Mesothelial cell of epicardium (in vitro differentiated cells): ENCODE measurements around the gene AHRR. TPM values are rescaled to one million over a fixed set of nuclear protein-coding genes. Genes with fewer than 3 reads are reported as not detected.

Experiments
- DNase-seq, 2 experiments: peaks; one replicate each; pipeline ENCODE4 v3.0.0; 2021; ENCODE audit warnings: low spot score in 2 of 2; ENCODE audit not compliant: unreplicated experiment in 2 of 2
- H3K27ac Mint-ChIP-seq: 2 replicates; pipeline ENCODE4 v1.8.0; 2021; ENCODE audit warnings: mixed read lengths
- H3K27me3 Mint-ChIP-seq: 2 replicates; pipeline ENCODE4 v1.8.0; 2021; ENCODE audit warnings: low read depth, mixed read lengths
- H3K36me3 Mint-ChIP-seq: 2 replicates; pipeline ENCODE4 v1.8.0; 2021; ENCODE audit warnings: mixed read lengths
- H3K4me1 Mint-ChIP-seq: 2 replicates; pipeline ENCODE4 v1.8.0; 2021; ENCODE audit warnings: mixed read lengths
- H3K4me3 Mint-ChIP-seq: 2 replicates; pipeline ENCODE4 v1.8.0; 2021; ENCODE audit warnings: mild to moderate bottlenecking, moderate library complexity, mixed read lengths
- H3K9me3 Mint-ChIP-seq: 2 replicates; pipeline ENCODE4 v1.8.0; 2021; ENCODE audit warnings: mixed read lengths
- CTCF ChIP-seq: fragments of 200-600 bp; sonication (generic); IDR thresholded peaks from one replicate; pipeline ENCODE4 v1.5.0; 2021; ENCODE audit warnings: antibody characterized with exemption; ENCODE audit not compliant: unreplicated experiment
- total RNA-seq: library from RNA; stranded (reverse); gene quantifications from 3 replicates; pipeline ENCODE4 v1.2.1, GENCODE V29; 2021

The AHRR gene
- total RNA-seq, 1 donor from 2014 or later = 12.7 TPM

- no peak overlapping the region for H3K27ac Mint-ChIP-seq
- H3K4me1 Mint-ChIP-seq = peaks cover 14% of the 10 kb centered on the region
- TF ChIP-seq CTCF = no peak
- H3K4me3 Mint-ChIP-seq = no peak overlapping the region
- peaks cover 4% of the 10 kb centered on the region for H3K36me3 Mint-ChIP-seq
- no peak for DNase-seq
- H3K9me3 Mint-ChIP-seq = no peaks in the 10 kb centered on the region
- peaks cover 7% of the 10 kb centered on the region for H3K27me3 Mint-ChIP-seq
Observed at GRCh38 chr5:469752-470483, 148.4 kb downstream of the AHRR start.

GRCh38 chr5:470961-471749 lies 149.6 kb downstream of the AHRR start:
- Mint-ChIP-seq H3K4me3 (peak overlapping the region; percentile 74), H3K27me3 (peaks cover 19% of the 10 kb centered on the region), H3K4me1 (peaks cover 16% of the 10 kb centered on the region), H3K36me3 (peaks cover 3% of the 10 kb centered on the region), H3K27ac (peak overlapping the region; percentile 79), H3K9me3 (no peaks in the 10 kb centered on the region)
- TF ChIP-seq CTCF = no peak
- DNase-seq = no peak

- Mint-ChIP-seq H3K9me3 (no peaks in the 10 kb centered on the region), H3K4me3 (peak overlapping the region; percentile 74), H3K4me1 (peaks cover 16% of the 10 kb centered on the region), H3K27me3 (peaks cover 24% of the 10 kb centered on the region), H3K36me3 (peaks cover 1% of the 10 kb centered on the region), H3K27ac (peak overlapping the region; percentile 79)
- TF ChIP-seq CTCF = no peak
- no peak for DNase-seq
Observed at GRCh38 chr5:471750-472058, 150.2 kb downstream of the AHRR start.

- Mint-ChIP-seq H3K27me3 (peaks cover 29% of the 10 kb centered on the region), H3K4me1 (peaks cover 16% of the 10 kb centered on the region)
Observed at GRCh38 chr5:472076-472655, 150.7 kb downstream of the AHRR start.

More at GRCh38 chr5:472076-472655, 150.7 kb downstream of the AHRR start:
- DNase-seq = peak in 1 of 2 experiments; percentile 19
- Mint-ChIP-seq H3K36me3 (no peaks in the 10 kb centered on the region), H3K27ac (peak overlapping the region; percentile 79), H3K4me3 (peak overlapping the region; percentile 74), H3K9me3 (no peaks in the 10 kb centered on the region)
- TF ChIP-seq CTCF = no peak
